NCI-H146 (cell line): ENCODE measurements around the gene CILP2.

Experiments
- DNase-seq: peaks from one replicate; lab custom pipeline; 2025; lab: John Stamatoyannopoulos, UW

The CILP2 gene

DNA sequence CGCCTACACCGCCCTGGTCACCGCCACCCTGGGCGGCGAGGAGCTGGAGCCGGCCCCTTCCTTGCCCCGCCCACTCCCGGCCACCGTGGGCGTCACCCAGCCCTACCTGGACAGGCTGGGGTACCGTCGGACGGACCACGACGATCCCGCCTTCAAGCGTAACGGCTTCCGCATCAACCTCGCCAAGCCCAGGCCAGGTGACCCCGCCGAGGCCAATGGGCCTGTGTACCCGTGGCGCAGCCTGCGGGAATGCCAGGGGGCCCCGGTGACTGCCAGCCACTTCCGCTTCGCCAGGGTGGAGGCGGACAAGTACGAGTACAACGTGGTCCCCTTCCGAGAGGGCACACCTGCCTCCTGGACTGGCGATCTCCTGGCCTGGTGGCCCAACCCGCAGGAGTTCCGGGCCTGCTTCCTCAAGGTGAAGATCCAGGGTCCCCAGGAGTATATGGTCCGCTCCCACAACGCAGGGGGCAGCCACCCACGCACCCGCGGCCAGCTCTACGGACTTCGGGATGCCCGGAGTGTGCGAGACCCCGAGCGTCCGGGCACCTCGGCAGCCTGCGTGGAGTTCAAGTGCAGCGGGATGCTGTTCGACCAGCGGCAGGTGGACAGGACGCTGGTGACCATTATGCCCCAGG is 7.0 kb downstream of the CILP2 start:
- DNase-seq: no peak

DNA sequence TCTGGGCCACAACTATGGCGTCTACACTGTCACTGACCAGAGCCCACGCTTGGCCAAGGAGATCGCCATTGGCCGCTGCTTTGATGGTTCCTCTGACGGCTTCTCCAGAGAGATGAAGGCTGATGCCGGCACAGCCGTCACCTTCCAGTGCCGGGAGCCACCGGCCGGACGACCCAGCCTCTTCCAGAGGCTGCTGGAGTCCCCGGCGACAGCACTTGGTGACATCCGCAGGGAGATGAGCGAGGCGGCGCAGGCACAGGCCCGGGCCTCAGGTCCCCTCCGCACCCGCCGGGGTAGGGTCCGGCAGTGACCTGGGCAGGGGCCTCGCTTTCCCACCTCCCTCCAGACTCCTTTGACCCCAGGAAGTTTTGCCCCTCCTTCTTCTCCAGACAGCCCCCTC is 7.6 kb downstream of the CILP2 start:
- no peak for DNase-seq

DNA sequence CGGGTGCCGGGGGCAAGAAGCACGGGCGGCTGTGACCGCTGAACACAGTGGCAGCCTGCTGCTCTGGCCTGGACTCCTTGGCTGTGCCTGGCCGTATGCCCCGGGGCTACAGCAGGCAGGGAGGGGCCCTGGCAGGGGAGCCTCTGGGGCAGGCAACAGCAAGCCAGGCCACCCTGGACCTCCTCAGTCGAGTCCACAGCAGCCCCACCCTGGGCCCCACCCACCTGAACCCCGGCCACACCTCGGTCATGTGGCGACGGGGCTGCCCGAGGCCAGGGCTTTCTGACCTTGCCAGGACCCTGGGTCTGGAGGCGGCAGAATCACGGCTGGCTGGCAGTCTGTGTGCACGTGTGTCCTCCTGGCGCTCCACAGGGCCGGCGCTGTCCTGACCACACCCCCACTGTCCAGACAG is 8.7 kb downstream of the CILP2 start:
- no peak for DNase-seq

DNA sequence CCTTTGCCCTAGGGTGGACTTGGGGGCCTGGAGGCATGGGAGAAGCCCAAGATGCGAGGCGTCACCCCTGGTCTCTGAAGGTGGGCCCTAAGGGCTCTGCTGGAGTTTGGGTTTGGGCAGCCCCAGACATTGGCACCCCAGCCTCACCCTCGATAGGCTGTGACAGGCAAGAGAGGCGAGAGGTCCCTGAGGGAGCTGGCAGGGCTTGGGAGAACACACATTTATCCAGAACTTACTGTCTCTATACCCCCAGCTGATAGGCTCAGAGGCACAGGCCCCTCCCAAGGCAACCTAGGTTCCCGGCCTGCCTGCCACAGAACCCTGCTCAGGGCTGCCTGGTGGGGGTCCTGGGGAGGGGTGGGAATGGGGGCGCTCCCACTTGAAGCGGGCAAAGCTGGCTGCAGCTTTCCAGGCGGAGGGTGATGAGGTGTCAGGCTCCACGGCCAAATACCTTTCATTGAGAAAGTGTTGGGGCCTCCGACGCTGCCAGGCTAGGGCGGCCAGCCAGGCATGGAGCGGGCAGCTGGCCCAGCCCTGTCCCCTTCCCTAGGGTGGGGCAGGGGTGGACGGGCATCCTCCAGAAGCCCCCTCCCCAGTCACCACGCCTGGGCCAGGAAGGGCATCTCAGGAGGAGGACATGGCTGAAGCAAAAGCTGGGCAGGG is 9.7 kb downstream of the CILP2 start:
- DNase-seq: no peak

DNA sequence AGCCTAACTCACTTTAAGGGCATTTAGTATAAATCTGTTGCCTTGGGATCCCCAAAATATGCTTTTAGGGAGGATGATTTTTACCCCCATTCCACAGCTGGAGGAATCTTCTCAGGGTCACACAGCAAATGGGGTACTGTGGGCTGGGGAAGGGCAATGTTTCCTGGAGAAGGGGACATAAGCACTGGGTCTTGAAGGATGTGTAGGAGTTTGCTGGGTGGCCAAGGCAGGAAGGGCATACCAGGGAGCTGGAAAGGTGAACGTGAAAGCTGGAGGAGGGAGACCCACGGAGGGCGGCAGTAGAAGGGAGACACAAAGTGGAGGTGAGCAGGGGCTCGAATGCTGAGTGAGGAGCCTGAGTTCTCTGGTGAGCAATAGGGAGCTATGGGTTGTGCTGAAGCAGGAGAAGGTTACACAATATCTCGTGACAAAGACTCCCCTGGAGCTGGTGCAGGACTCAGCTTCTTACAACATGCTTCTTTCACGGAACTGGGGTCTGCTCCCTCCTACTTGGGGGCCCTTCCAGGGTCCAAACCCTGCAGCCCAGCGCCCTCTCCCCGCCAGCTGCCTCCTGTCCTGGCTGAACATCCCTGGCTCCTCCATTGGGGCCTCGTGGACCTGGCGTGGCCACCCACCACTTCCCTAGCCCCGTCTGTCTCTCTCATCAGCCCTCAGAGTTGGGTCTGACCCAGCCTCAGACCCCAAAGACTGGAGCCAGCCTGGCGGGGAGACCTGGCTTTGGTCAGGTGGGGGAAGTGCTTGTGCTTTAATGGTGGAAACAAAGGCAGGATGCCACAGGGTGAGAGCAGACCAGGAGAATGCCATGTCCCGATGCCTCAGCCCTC is 11.1 kb downstream of the CILP2 start:
- no peak for DNase-seq

DNA sequence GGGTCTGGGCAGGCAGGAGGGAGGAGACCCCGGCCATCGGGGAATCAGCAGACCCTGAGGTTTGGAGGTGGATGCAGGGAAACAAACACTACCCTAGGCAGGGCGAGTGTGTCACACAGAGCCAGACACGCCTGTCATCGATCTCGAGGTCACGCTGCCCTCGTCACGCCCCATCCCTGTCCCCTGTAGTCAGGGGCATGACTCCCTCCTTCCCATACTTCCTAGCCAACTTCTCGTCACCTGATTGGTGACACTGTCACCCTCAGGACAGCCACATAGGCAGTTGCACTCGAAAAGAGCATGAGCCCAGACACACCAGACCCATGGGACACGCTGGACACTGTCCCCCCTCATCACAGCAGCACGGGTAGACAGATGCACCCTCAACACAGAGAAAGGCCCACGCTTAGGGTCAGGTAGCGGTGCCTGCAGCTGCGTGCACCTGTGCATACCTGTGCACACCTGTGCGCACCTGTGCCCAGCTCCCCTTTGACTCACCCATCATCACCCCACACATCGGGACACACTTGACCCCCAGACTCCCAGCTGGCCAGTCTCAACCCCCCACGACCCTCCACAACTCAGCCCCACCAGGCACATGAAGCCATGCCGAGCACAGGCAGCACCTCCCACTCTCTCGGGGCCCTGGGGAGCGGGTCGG is 11.9 kb downstream of the CILP2 start:
- DNase-seq: no peak

DNA sequence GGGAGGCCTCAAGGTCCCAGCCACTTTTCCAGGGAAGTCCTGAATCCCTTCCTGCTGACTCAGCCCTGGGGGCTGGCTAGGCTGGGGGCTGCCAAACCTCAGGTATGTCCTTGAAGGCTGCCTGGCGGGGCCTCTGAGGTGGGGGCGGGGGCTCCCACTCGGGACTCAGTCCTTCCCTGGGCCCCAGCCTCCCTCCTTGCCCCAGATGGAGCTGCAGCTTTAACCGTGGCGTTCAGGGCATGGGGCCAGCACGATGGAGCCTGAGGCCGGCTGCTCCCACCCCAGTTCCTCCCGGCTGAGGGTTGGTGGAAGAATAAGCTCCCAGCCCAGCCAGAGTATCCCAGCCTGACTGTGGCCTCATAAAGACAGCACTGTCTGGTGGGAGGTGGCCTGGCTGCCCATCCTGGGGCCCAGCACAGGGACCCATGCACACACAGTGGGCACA is 12.4 kb downstream of the CILP2 start:
- DNase-seq: no peak

DNA sequence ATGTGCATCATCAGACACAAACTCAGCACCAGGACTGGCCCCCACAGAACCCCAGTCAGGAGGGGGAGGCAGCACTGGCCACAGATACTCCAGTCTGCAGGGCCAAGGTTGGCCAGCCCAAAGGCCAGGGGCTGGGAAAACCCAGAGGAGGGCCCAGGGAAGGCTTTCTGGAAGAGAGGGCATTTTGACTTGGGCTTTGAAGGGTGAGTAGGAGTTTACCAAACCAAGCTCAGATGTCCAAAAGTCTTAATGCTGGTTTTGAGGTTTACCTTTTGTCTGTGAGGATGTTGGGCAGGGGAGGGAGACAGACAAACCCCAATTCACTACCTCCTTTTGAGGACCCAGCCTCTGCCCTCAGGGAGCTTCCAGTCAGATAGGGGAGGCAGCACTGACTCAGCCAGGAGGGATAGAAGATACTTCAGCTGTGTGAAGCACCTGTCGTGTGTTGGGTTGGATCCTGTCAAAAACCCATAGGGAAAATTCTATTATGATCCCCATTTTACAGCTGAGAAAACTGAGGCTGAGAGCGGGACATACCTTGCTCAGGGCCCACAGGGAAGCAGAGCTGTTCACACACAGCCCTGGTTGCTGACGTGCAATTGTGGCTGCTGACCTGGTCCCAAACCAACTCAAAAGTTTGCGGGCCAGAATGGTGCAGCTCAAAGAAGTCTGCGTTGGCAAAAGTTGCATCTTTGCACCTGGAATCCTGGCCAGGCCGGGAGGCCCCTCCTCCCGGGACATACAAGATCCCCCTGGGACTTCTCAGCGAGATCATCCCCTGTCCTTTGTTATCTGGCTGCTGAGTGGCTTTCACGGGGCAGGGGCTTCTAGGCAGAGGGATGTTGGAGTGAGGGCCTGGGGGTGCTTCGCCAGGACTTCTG is 13.1 kb downstream of the CILP2 start:
- no peak for DNase-seq

DNA sequence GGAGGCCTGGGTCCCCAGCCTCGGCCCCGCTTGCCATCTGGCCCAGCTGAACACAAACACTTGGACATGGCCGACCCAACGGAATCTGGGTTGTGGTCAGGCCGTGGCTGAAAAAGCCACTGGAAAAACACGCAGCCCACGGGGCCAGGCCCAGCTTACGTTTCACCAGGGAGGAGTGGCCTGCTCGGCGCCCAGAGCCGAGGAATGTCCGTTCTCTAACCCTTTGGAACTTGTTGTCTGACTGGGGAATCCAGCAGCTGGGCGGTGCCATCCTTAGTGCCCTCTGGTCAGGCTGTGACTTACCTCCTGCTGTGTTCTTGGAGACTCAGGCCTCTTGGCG is 13.8 kb downstream of the CILP2 start:
- DNase-seq: no peak

DNA sequence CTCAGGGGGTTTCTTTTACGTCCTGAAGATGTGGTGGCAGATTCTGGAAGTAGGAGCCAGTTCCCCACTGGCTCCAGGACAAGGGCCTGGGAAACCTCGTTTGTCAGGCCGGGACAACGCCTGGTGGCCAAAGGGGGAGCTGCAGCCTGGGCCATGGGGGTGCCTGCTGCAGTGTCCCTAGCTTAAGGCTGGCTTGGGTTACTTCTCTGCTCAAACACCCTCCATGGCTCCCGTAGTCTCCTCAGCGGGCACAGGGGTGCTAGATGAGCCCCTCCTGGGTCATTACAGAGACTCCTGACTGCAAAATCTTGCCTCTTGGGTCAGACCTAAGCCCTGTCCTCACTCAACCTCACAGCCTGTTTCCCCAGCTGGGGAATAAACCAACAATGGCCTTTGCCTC is 14.7 kb downstream of the CILP2 start:
- no peak for DNase-seq

DNA sequence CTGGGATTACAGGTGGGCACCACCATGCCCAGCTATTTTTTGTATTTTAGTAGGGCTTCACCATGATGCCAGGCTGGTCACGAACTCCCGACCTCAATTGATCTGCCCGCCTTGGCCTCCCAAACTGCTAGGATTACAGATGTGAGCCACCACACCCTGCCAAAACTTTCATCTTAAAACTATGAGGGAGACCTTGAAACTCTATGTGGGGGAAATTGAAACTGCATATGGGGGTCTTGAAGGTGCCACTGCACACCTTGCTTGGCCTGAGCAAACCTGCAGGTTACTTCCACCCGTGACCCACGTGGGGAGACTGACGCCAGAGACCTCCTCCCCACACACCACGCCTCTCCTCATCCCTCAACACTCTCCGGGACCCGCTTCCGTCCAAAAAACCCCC is 15.6 kb downstream of the CILP2 start:
- DNase-seq: no peak

DNA sequence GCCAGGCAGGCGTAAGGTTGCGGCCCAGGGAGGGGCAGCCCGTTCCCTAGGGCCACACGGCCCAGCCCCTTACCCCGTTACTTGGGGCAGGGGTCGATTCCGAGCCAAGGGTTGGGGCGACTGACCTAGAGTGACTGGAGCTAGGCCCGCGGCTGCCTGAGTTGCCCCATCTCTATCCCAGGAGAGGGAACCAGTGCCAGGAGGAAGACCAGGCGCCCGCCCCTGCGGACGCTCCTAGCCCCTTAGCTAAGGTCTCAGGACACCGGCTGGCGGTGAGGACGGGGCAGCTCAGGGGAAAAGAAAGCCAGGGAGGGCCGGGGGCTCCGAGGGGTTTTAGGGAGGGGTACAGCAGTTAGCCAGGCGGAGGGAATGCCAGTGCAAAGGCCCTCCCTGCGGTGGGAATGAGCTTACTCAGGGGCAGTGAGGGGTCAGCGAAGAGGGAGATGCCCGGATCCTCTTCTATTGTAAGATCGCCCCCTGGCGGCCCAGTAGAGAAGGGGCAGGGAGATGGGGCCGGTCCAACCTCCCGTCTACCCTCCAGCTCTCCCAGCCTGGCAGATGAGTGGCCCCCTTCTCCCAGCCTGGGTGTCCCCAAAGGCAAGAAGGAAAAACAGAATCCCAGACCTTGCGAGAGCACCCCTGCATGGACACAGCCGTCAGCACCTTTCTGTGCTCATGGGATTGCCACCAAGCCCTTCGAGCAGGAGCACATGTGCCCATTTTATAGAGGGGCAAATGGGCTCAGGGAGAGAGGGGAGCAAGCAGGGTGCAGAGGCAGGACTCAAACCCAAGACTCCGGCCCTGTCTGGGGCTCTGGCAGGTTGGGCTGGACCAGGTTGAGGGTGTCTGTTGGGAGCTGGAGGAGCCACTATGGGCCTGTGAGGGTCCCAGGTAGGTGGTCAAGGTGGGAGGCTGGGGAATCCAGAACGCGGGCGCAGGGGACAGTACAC is 16.3 kb downstream of the CILP2 start:
- peak; percentile 53 for DNase-seq

DNA sequence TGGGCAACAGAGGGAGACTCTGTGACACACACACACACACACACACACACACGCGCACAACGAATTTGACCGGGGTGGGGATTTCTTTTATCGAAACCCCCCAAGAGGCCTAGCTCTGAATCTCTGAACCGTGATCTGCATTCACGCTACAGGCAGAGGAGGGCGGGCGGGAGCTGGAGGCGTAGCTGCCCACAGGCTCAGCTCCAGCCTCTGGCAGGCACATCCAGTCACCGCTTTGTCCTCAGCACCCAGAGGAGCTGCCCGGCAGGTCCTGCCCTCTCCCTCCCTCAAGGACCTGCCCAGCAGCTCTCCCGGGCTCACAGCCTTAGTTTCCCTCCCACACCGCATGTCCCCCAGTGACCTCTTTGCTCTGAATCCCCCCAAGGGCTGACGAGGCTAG is 20.0 kb downstream of the CILP2 start:
- no peak for DNase-seq

DNA sequence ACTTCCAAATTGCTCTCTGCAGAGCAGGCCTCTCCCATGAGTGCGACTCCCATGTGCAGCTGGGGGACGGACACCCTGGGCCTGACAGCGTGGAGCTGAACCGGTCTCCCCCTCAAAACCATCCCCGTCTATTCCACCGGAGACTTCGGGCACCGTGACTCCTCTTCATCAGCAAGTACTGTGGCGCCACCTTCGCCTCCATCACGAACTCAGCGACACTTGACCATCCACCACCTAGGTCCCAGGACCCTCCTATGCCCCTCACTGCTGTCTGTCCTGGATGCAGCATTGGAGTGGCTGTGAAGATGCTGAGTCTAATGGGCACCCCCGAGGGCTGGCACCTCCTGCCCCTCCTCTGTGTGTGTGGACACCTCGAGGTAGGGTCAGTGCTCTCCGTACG is 20.6 kb downstream of the CILP2 start:
- no peak for DNase-seq

DNA sequence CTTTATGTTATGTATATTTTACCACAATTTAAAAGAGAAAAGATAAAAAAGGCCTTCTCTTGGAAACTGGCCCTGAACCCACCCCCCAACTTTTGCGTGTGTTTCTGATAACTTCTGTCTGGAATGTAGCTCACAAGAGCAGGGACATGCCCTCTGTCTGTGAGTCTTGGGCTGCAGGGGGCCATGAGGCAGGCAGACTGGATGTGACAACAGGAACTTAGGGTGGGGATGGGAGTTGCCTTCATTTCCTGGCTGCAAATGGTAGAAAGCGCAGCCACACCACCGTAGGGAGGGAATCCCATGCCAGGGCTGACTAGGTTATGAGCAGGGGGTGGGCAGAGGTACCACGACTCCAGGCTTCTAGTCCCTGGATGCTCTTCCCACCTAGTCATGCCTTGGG is 21.9 kb downstream of the CILP2 start:
- DNase-seq: no peak

DNA sequence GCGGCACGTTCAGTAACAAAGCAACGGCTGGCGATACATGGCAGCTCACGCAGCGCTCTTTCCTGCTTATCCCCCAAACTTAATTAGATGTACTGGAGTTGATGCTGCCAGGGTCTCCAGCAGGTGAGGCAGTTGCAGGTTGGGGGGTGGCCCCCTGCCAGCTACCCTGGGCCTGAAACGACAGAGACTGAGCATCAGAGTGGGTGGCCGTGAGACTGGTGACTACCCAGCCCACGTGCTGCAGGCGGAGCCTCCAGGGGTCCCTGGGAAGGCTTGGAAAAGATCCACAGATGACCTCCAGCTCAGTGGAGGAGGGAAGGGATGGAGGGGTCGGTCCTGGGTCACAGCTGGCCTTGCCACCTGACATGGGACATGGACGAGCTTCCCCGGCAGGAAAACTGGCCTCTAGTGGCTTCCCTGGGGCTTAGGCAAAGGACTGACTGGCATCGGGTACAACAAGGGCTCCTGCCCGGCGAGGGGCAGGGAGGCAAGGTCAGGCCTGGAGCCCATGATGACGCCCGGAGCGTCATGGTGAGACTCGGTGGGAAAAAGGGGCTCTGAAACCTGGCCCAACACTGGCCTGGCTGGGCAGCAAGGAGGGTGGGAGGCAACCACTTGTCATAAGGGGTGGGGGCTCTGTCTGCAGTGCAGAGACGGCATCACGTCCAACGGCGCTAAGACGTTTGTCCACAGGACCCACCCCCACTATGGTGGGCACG is 24.0 kb downstream of the CILP2 start:
- DNase-seq: no peak

DNA sequence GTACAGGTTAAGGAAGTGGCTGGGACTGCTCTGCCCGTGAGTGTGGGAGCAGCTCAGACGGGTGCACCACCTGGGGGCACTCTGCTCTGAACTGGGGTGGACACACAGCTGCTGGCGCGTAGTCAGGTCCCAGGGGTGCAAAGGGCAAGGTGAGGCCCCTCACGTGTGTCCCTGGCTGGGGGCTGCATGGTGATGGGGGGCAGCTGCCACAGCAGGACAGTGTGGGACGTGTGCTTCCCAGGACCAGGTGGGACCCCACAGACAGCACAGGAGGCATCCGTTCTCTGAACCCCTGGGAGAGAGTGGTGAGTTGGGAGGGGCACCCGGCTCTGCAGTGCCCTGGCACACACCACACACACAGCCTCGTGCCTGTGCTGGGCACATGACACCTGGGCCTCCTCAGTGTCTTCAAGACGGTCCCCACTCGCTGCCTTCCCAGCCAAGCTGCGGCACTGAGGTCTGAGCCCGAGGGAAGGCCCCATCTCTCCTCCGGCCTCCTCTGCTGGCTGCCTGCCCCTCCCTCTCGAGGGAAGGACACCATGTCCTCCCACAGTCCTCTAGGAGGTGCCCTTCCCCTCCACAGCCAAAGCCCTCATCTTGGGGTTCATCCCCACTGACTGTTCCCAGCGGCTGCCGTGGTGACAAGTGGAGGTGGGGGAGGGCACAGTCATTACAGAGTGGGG is 24.7 kb downstream of the CILP2 start:
- DNase-seq: no peak

DNA sequence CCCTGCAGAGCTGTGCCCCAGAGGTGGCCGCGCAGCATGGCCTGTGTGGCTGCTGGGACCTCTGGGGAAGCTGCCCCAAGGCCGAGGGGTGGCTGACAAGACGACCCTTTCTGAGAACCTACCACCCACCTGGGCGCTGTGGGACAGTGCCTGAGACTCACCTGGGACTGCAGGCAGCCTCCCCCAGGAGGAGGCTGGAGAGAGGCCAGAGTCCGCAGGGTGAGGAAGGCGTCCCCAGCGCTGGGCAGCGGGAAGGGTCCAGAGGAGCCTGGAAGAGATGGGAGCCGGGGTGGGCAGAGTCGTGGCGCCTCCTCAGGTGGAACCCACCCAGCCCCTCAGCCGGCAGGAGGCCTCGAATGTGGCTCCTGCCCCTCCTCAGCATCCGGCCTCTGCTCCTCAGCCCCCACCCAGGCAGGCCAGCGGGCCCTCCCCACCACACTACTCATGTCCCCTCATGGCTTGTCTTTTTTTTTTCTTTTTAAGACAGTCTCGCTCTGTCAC is 25.3 kb downstream of the CILP2 start:
- DNase-seq: no peak

DNA sequence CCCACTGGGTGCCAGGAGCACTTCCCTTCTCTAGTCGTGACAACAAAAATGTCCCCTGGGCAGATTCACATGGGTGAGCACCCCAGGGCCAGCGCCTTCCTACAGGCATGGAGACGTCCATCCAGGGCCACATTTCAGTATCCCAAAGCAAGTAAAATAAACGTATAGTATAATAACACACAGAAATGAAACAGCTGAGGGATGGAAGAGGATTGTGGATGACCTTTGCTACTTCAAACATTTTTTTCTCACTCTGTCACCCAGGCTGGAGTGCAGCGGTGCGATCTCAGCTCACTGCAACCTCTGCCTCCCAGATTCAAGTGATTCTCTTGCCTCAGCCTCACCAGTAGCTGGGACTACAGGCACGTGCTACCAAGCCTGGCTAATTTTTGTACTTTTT is 28.2 kb downstream of the CILP2 start:
- no peak for DNase-seq
